HT-29 (cell line): ENCODE data around the gene GP1BB. TPM values are rescaled to one million over a fixed set of nuclear protein-coding genes. Genes with fewer than 3 reads are reported as not detected.

Experiments used
- DNase-seq: peaks from one replicate; pipeline ENCODE4 v3.0.0-alpha.2; 2015; ENCODE audit warnings: low spot score
- total RNA-seq: library from RNA; depleted of rRNA; stranded (reverse); fragments of >200 nt; shearing (Covaris generic); gene quantifications from 2 replicates; pipeline ENCODE4 v1.2.3, GENCODE V29; 2014

GP1BB gene
- total RNA-seq, 1 experiment from 2014 or later, result not detected

GRCh38 chr22:19755722-19756287 lies 32.5 kb downstream of the GP1BB start:
- no peak for DNase-seq

GRCh38 chr22:19756288-19757128 lies 33.2 kb downstream of the GP1BB start:
- peak; percentile 90 for DNase-seq

- DNase-seq, result no peak
Observed at GRCh38 chr22:19757140-19757984, 34.0 kb downstream of the GP1BB start.

- DNase-seq, result no peak
Observed at GRCh38 chr22:19757985-19758895, 34.9 kb downstream of the GP1BB start.

- DNase-seq, result no peak
Observed at GRCh38 chr22:19758896-19759426, 35.6 kb downstream of the GP1BB start.

GRCh38 chr22:19759427-19760057 lies 36.2 kb downstream of the GP1BB start:
- DNase-seq, result no peak

- DNase-seq, result no peak
Observed at GRCh38 chr22:19760058-19760950, 37.0 kb downstream of the GP1BB start, which contains the start of gene TBX1. TBX1 (plus strand) TSS chr22:19760778; CDS start chr22:19760844, 66 bp downstream.

GRCh38 chr22:19760951-19761724 lies 37.8 kb downstream of the GP1BB start:
- DNase-seq, result no peak

GRCh38 chr22:19761725-19762567 lies 38.6 kb downstream of the GP1BB start:
- no peak for DNase-seq

GRCh38 chr22:19762568-19763457 lies 39.5 kb downstream of the GP1BB start:
- DNase-seq, result no peak

- no peak for DNase-seq
Observed at GRCh38 chr22:19763458-19764298, 40.3 kb downstream of the GP1BB start.

GRCh38 chr22:19764299-19764593 lies 40.9 kb downstream of the GP1BB start:
- no peak for DNase-seq

- DNase-seq, result no peak
Observed at GRCh38 chr22:19764636-19765476, 41.5 kb downstream of the GP1BB start.

GRCh38 chr22:19765477-19766239 lies 42.3 kb downstream of the GP1BB start:
- DNase-seq, result no peak
